HepG2 (cell line): ENCODE measurements around the gene JPT2. TPM values are rescaled to one million over a fixed set of nuclear protein-coding genes. Genes with fewer than 3 reads are reported as not detected.

Experiments used
- ATAC-seq: fragments of 200-7000 bp; cut with Tn5 transposase; 3 replicates; pipeline ENCODE4 v1.9.1; 2020; ENCODE audit warnings: mild to moderate bottlenecking, moderate library complexity
- BruUV-seq: library from RNA; stranded (reverse); fragments of 400-500 nt; replicated peaks from 2 replicates; lab custom pipeline; 2021; lab: Mats Ljungman, UMichigan
- CTCF ChIA-PET: fragments of 300-600 bp; formaldehyde crosslinking; extraction: SDS; loops from one replicate; lab custom pipeline; 2021; ENCODE audit warnings: low total read pairs, inconsistent platforms, low intra/inter-chr PET ratio; lab: Yijun Ruan, JAX
- POLR2A ChIA-PET: fragments of 350-600 bp; sonication (Branson Sonifier 250); formaldehyde crosslinking; loops from one replicate; lab custom pipeline; 2020; ENCODE audit warnings: antibody characterized with exemption, inconsistent platforms; lab: Yijun Ruan, JAX
- DNase-seq: peaks from one replicate; pipeline ENCODE4 v3.0.0-alpha.2; 2015; ENCODE audit warnings: low spot score
- FAIRE-seq: peaks from 3 replicates; lab custom pipeline; 2011; peaks lifted over from hg19 to GRCh38; lab: Jason Lieb, UNC
- H2AFZ ChIP-seq: one replicate; pipeline ENCODE4 v1.6.1; 2011; ENCODE audit warnings: low read length, inconsistent platforms
- H3K27ac ChIP-seq: fragments of 300-600 bp; 3 replicates; pipeline ENCODE4 v1.8.0; 2011; ENCODE audit warnings: mixed run types, mild to moderate bottlenecking, mixed read lengths, low read length, inconsistent platforms; ENCODE audit not compliant: insufficient read depth; ENCODE audit errors: extremely low read length
- H3K27me3 ChIP-seq, 2 experiments: fragments of 200-600 bp in 1 of 2; 2 replicates in 1 of 2; 3 replicates in 1 of 2; pipeline versions ENCODE4 v1.6.0 to v1.8.0; 2011; ENCODE audit warnings: low read length in 2 of 2, mild to moderate bottlenecking in 2 of 2, moderate library complexity in 2 of 2, inconsistent platforms in 1 of 2; ENCODE audit not compliant: insufficient read depth in 2 of 2, control insufficient read depth in 1 of 2
- H3K36me3 ChIP-seq, 2 experiments: fragments of 200-600 bp in 1 of 2; replicated peaks in 1 of 2; 2 replicates in 1 of 2; 3 replicates in 1 of 2; pipeline versions ENCODE4 v1.5.1 to v1.8.0; 2011; ENCODE audit warnings: low read length in 2 of 2, inconsistent platforms in 1 of 2; ENCODE audit not compliant: insufficient read depth in 2 of 2, control insufficient read depth in 1 of 2
- H3K4me1 ChIP-seq: 2 replicates; pipeline ENCODE4 v1.5.1; 2012; ENCODE audit warnings: low read length, inconsistent platforms; ENCODE audit not compliant: insufficient read depth
- H3K4me2 ChIP-seq: 2 replicates; pipeline ENCODE4 v1.6.0; 2011; ENCODE audit warnings: low read depth, low read length, inconsistent platforms
- H3K4me3 ChIP-seq, 3 experiments: fragments of 200-600 bp in 1 of 3; sonication (generic), shearing (Covaris generic) in 1 of 3; replicated peaks in 1 of 3; 2 replicates each; pipeline ENCODE4 v1.5.1; 2011 to 2016; ENCODE audit warnings: low read length in 3 of 3, inconsistent platforms in 2 of 3, low read depth in 2 of 3, mild to moderate bottlenecking in 2 of 3, control low read depth in 1 of 3, mixed read lengths in 1 of 3; ENCODE audit not compliant: insufficient read depth in 1 of 3
- H3K79me2 ChIP-seq: one replicate; pipeline ENCODE4 v1.6.1; 2011; ENCODE audit warnings: low read length, inconsistent platforms; ENCODE audit not compliant: insufficient read depth
- H3K9ac ChIP-seq: 2 replicates; pipeline ENCODE4 v1.6.0; 2011; ENCODE audit warnings: mild to moderate bottlenecking, low read depth, low read length, inconsistent platforms; ENCODE audit not compliant: insufficient read depth
- H3K9me3 ChIP-seq: 2 replicates; pipeline ENCODE4 v1.5.1; 2012; ENCODE audit warnings: mild to moderate bottlenecking, low read length
- H4K20me1 ChIP-seq: 2 replicates; pipeline ENCODE4 v1.6.0; 2011; ENCODE audit warnings: inconsistent platforms, mild to moderate bottlenecking, low read length, moderate library complexity; ENCODE audit not compliant: insufficient read depth
- BORCS8-MEF2B ChIP-seq: sonication (generic); formaldehyde crosslinking; IDR thresholded peaks from 2 replicates; pipeline ENCODE4 v1.8.0; 2022; ENCODE audit warnings: mild to moderate bottlenecking, missing genetic modification reagents
- CBFB ChIP-seq: sonication (generic); formaldehyde crosslinking; IDR thresholded peaks from 2 replicates; pipeline ENCODE4 v1.4.0; 2020; ENCODE audit warnings: missing genetic modification reagents
- CENPX ChIP-seq: sonication (generic); formaldehyde crosslinking; IDR thresholded peaks from 2 replicates; pipeline ENCODE4 v1.9.0; 2021; ENCODE audit warnings: mild to moderate bottlenecking, missing genetic modification reagents, moderate library complexity
- ELF4 ChIP-seq: sonication (generic); formaldehyde crosslinking; IDR thresholded peaks from 2 replicates; pipeline ENCODE4 v1.5.0; 2020; ENCODE audit warnings: missing genetic modification reagents, mild to moderate bottlenecking, moderate library complexity, borderline replicate concordance
- GMEB1 ChIP-seq: sonication (generic); formaldehyde crosslinking; IDR thresholded peaks from 2 replicates; pipeline ENCODE4 v1.5.1; 2020; ENCODE audit warnings: missing genetic modification reagents, mild to moderate bottlenecking, borderline replicate concordance
- MLLT10 ChIP-seq: sonication (generic); formaldehyde crosslinking; IDR thresholded peaks from 2 replicates; pipeline ENCODE4 v1.4.0; 2020; ENCODE audit warnings: missing genetic modification reagents
- POLR2AphosphoS2 ChIP-seq: IDR thresholded peaks from 2 replicates; pipeline ENCODE4 v1.6.1; 2011; ENCODE audit warnings: low read depth, low read length, improper control_type of control experiment
- TFDP1 ChIP-seq: IDR thresholded peaks from 2 replicates; pipeline ENCODE4 v1.6.1; 2016; ENCODE audit warnings: missing compliant biosample characterization, missing genetic modification reagents, borderline replicate concordance
- ZBTB46 ChIP-seq: sonication (generic); formaldehyde crosslinking; IDR thresholded peaks from 2 replicates; pipeline ENCODE4 v1.4.0; 2020; ENCODE audit warnings: mild to moderate bottlenecking, missing genetic modification reagents, borderline replicate concordance
- ZFP62 ChIP-seq: sonication (generic); formaldehyde crosslinking; IDR thresholded peaks from 2 replicates; pipeline ENCODE4 v1.4.0; 2020; ENCODE audit warnings: missing genetic modification reagents
- ZHX2 ChIP-seq, 2 experiments: sonication (generic) in 1 of 2; formaldehyde crosslinking in 1 of 2; IDR thresholded peaks; 2 replicates each; pipeline versions ENCODE4 v1.6.1 to v1.9.0; 2014 to 2022; ENCODE audit warnings: antibody characterized with exemption in 1 of 2, borderline replicate concordance in 1 of 2, inconsistent platforms in 1 of 2, low read depth in 1 of 2, missing genetic modification reagents in 1 of 2
- WGBS: methylation state at CpG from one replicate; pipeline ENCODE4 v1.1.6; 2017; ENCODE audit warnings: low lambda C conversion rate; 5-methylcytosine and 5-hydroxymethylcytosine counted together
- in situ Hi-C: cut with HindIII; loops from 2 replicates; pipeline ENCODE4 v1.10.0; 2017; ENCODE audit warnings: low pct_unique_long_range_greater_than_20kb; ENCODE audit not compliant: extremely low pct_ligation_motif_present
- intact Hi-C: fragments of 100-400 bp; cut with micrococcal nuclease; formaldehyde crosslinking; loops from one replicate; pipeline ENCODE4 v1.10.0; 2022; ENCODE audit not compliant: unreplicated experiment
- polyA plus RNA-seq, 8 experiments: library from polyadenylated mRNA; depleted of rRNA in 3 of 8; stranded (reverse) in 7 of 8; unstranded in 1 of 8; fragments of >200 nt; fragmentation: Illumina TruSeq in 4 of 8; extraction: Trizol in 4 of 8; gene quantifications; 2 replicates each; pipeline versions ENCODE4 v1.2.1 to v1.2.3, GENCODE V29; 2011 to 2016; ENCODE audit warnings: low read depth in 4 of 8, missing spikeins in 1 of 8, mixed read lengths in 1 of 8; ENCODE audit not compliant: insufficient read depth in 1 of 8
- total RNA-seq, 5 experiments: library from RNA; depleted of rRNA; stranded (reverse); fragments of >200 nt; fragmentation: Illumina TruSeq; extraction: Trizol; gene quantifications; 2 replicates each; pipeline ENCODE4 v1.2.3, GENCODE V29; 2016; ENCODE audit warnings: low read depth in 1 of 5

The JPT2 gene
- total and polyA plus RNA-seq, 2 of the 13 experiments (the other 11 are each of a cell fraction or from before 2014, with no cell fraction given): 53.5 to 89.4 TPM

- no peak overlapping the region for H3K9ac ChIP-seq
- 91% methylated on average over 8 of the region's 8 CpGs for WGBS
- ChIA-PET POLR2A (no interaction called here), CTCF (no interaction called here)
- peaks cover 38 to 79% of the 10 kb centered on the region in 2 experiments; a peak in 4 of 5 replicates for H3K36me3 ChIP-seq
- no peaks in the 10 kb centered on the region for H4K20me1 ChIP-seq
- DNase-seq (no peak), ATAC-seq (no peak), FAIRE-seq (no peak)
- no peak overlapping the region for H2AFZ ChIP-seq
- no peak overlapping the region for H3K4me3 ChIP-seq
- in situ Hi-C loops: no loop called here
- no TSS peak for BruUV-seq
- no peaks in the 10 kb centered on the region for H3K4me1 ChIP-seq
- H3K4me2 ChIP-seq: no peak overlapping the region
- TF ChIP-seq ZFP62 (CRISPR knock-in tag): no peak
- no peak for TF ChIP-seq GMEB1 (CRISPR knock-in tag)
- TF ChIP-seq TFDP1: no peak
- TF ChIP-seq ELF4 (CRISPR knock-in tag): no peak
- no peak for TF ChIP-seq MLLT10
- TF ChIP-seq CENPX (CRISPR knock-in tag): no peak
- no peak for TF ChIP-seq BORCS8-MEF2B (CRISPR knock-in tag)
- TF ChIP-seq POLR2AphosphoS2: no peak
- TF ChIP-seq ZHX2 (IDR thresholded peaks at IDR 0.05; ENCODE audit: low read depth): no peak
- no peak for TF ChIP-seq ZHX2 (CRISPR knock-in tag; IDR thresholded peaks at IDR 0.05; ENCODE audit: borderline replicate concordance)
- no peak for TF ChIP-seq CBFB (CRISPR knock-in tag)
- no peak for TF ChIP-seq ZBTB46
- intact Hi-C loops: no loop called here
- H3K27me3 ChIP-seq: no peaks in the 10 kb centered on the region
- H3K27ac ChIP-seq: no peak overlapping the region
- no peaks in the 10 kb centered on the region for H3K9me3 ChIP-seq
- H3K79me2 ChIP-seq: peaks cover 3% of the 10 kb centered on the region
Measured at GRCh38 chr16:1638757-1639156, 39.3 kb upstream of the JPT2 start.
